Right lung (tissue), 5 donors: ENCODE results near the gene NACAD. TPM values are rescaled to one million over a fixed set of nuclear protein-coding genes. Genes with fewer than 3 reads are reported as not detected.

Source experiments
- DNase-seq, 2 donors: peaks; one replicate each; pipeline ENCODE4 v3.0.0-alpha.2; 2013
- polyA plus RNA-seq, 5 donors: library from polyadenylated mRNA; unstranded; fragments of 120-200 nt; gene quantifications; one replicate each; pipeline versions ENCODE4 v1.2.1 to v1.2.3, GENCODE V29; 2013; ENCODE audit warnings: inconsistent platforms in 1 of 5, low replicate concordance in 1 of 5; ENCODE audit not compliant: insufficient read length in 5 of 5, insufficient read depth in 1 of 5

NACAD gene
- polyA plus RNA-seq, 5 donors = 5.7 to 10.5 (median 8.2) TPM

DNA sequence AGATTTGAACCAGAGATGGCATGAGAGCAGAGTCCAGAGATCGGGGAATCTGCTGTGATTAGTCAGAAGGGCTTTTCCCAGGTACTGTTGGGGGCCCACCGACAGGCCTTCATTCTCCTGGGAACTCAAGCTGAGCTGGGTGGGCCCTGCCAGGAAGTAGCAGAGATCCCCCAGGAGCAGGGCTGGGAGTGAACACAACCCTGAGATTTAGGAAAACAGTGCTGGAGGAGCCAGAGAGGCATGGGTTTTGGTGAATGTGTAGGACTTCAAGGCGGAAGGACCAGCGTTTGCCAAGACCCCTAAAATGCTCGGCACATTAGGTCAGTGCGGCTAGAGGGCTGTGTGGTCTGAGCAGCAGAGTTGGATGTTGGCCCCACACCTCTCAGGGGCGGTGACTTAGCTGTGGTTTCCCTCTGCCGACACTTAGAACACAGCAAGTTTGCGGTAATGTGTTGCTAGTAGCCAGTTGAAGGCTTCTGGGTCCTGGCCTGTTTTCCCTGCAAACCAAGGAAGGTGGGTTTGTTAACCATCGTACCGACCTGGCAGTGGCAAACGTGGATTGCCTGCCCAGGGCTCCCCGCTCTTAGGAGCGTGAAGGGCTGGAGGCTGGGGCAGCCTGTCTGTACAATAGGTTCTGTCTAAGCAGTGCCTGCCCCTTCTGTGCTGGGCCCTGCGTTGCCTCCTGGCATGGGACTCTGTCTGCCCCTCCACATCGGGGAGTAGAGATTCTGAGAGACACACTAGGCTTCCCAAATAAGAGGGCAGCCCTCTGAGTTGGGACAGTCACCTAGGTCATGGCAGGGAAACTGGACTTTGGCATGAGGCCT is 14.0 kb downstream of the NACAD start:
- DNase-seq = no peak

DNA sequence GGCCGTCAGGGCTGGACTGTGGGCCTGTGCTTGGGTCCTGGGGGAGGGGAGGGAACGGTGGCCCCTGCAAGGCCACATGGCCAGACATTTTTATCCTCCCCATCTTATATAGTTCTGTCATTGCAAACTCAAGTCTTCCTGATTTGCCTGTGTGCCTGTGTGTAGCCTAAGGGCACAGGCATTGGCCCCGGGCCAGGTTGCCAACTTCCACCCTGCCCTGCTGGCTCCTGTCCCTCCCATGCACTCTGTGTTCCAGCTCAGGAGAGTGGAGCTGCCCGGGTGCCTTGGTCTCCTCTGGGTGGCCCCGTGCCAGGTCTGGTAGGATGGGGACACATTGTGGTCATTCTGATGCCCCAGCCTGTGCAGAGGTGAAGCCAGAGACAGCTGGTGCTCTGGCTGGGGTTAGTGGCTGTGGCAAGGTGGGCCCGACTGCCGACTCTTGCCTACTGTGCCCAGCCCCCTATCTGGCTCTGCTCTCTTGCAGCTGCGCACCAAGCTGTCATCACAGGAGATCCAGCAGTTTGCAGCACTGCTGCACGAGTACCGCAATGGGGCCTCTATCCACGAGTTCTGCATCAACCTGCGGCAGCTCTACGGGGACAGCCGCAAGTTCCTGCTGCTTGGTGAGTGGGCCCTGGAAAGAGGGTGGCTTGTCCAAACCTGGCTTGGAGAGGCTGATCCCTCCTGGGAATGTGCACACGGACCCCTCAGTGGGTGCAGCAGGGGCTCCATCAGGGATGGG is 14.8 kb downstream of the NACAD start:
- no peak for DNase-seq

DNA sequence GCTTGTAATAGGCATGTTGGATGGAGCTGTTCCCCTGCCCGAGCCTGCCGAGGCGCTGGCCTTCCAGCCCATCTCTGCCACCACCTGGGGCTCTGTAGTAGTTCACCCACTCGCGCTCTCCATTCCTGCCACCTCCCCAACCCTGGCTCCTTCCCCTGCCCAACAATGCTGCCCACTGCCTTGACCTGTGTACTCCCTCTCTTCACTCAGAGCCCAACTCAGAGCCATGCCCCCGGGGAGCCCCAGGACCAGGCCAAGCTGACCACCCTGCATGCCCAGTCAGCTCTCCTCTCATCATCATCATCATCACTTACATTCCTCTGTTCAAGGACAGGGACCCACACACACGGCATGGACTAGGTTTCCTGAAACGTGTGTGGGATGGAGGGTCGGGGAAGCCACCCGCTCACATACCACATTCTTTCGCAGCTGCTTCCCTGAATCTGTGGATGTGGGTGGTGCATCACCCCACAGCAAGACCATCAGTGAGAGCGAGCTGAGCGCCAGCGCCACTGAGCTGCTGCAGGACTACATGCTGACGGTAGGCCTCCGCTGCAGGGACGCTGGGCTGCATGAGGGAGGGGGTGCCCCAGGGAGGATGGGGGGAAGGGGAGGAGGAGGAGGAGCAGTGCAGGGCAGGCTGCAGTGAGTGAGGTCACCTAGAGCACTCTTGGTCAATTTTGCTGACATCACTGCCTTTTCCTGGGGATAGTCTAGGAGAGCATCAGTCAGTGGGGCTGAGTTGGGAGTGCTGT is 15.6 kb downstream of the NACAD start:
- no peak for DNase-seq

DNA sequence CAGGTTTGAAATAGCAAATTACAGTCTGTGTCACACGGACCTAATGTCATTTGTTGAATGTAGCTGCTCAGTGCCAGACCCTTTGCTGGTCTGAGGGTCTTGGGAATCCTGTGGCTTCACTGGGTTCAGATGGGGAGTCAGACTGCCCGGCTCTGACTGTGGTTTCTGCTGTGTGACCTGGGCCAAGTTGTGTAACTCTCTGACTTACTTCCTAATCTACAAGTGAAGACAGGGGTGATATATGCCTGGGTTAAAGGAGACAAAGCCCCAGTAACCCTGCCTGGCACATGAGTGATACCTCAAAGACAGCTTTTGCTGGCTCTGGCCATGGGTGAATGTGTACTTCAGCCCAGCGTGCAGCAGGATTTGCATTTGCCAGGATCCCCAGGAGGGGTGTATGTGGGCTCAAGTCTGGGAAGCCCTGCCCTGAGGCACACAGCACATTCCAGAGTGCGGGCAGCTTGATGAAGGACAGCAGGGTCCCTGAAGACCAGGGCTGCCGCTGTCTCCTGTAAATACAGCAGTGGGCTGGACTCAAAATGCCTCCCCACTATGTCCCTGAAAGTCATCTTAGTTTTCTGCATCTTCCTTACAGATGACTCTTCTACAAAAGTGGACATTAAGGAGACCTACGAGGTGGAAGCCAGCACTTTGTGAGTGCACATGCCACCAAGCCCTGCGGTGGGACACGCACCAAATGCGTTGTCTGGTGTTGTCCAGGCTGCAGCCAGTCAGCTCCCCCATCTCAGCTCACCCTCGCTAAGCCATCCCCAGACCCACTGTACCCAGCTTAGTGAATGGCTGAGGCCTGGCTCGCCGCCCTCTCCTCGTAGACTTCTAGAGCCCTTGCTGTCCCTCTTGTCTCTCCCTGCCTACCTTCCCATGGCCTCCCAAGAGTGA is 16.4 kb downstream of the NACAD start:
- no peak for DNase-seq

DNA sequence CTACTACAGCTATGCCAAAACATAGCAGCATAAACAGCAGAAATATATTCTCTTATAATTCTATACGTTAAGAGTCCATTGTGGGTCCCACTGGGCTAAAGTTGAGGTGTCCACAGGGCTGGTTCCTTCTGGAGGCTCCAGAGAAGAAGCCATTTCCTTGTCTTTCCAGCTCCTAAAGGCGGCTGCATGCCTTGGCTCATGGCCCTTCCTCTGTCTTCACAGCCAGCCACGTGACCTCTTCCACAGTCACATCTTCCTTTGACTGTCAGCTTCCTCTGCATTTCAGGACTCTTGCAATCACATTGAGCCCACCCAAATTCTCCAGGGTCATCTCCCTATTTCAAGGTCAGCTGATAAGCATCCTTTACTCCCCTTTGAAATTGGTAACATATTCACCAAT is 17.2 kb downstream of the NACAD start:
- DNase-seq = no peak

DNA sequence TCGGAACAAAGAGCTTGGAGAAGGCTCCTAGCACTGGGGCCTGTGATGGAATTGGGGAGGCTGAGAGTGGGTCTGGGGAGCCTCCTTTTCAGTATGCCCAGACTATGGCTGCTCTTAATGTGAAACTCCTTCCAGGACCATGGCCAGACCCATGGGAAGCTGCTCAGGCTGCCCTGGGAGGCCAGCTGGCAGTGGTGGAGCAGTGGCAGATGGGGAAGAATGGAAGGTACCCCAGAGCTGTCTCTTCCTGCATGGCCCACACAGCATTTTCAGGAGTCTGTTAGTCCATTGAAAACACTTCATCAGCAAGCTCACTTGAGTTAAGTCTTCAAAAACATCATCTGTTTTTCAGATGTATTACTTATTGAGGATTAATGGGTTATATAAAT is 18.5 kb downstream of the NACAD start:
- DNase-seq = no peak

DNA sequence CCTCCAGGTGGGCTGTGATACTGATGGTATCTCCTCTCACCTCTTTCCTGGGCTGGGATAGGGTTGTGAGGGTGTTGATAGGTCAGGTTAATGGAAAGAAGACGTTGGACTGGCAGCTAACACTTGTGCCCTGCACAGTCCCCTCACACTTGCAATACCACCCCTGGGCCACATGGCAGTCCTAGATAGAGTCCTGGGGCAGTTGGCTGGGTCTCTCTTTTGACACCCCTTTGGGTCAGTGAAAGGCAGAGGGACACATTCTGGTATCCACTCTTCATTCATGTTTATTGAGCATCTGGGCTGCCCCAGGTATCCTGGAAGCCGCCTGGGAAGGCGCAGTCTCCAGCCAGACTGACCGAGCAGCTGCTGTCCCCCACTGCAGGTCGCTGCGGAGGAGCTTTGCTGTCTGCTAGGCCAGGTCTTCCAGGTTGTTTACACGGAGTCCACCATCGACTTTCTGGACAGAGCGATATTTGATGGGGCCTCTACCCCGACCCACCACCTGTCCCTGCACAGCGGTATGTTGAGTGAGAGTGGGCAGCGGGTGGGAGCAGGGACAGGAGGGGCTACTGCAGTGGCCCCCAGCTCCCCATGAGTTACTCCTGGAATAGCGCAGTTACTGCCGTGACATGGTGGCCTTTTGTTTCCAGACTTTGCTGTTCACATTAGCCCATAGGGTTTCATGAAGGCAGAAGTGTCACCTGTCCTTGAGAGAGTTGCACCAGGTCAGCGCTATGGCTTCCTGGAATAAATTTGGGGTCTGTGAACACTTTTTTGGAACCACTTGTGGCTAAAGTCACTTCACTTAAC is 19.1 kb downstream of the NACAD start:
- no peak for DNase-seq

DNA sequence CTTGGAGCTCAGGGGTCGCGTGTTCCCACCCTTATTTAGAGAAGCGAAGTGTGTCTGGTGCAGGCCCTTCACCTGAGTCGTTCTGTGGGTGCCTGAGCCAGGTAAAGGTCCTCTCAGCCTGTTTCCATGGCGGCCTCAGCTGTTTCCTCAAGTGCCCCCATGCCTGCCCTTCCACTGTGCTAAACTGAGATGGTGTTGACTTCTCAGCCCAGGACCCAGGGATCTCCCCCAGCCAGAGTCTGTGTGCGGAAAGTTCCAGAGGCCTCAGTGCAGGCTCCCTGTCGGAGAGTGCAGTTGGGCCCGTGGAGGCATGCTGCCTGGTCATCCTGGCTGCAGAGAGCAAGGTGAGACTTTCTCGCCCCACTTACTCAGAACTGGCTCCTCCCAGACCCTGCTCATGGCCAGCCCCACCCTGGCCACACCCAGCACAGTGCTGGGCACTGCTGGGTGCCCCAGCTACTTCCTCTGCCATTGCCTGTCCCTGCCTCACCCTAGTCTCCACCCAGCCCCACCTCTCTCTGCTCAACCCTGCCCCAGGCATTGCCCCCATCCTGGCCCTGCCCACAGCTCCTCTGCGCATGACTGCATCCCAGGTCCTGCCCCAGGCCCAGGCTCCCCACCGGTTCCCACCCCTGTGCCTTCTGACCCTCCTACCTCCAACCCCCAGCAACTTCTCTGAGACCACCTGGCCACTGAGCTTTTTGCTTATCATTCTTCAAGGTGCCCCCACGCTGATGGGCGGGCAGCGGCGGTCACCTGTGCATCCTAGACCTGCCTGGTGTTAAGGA is 20.3 kb downstream of the NACAD start:
- no peak for DNase-seq

DNA sequence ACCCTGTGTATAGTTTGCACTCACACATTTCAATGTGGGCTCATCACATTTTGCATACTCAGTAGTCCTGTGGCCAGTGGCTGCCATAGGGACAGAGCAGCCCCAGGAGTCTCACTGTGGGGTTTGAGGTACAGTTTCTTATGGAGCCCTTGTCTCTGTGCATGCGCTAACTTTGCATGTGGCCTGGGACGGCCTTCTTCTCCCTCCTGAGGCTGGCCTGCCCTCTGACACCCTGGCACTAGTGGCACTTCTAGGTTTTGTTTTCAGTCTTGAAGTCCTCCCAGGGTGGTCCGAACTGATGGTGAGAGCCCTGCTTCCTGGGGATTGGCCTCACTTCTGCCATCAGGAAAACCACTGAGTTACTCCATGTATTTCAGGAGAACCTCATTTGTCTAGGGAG is 21.2 kb downstream of the NACAD start:
- no peak for DNase-seq

DNA sequence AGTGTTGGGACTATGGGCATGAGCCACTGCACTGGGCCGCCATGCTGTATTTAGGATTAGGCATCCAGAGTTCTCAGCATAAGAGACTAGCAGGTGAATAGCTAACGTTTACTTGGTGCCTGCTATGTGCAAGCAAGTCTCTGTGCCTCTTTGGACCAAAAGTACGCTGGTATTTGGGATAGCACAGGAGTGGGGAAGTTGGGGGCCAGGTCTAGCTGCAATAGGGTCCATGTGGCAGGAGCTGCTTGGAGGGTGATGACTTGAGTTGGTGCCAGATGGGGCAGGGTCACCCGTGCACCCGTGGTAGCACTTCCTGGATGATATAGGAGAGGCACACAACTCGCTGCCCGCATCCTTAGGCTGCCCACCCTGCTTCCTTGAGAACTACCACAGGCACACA is 22.4 kb downstream of the NACAD start:
- DNase-seq = no peak

DNA sequence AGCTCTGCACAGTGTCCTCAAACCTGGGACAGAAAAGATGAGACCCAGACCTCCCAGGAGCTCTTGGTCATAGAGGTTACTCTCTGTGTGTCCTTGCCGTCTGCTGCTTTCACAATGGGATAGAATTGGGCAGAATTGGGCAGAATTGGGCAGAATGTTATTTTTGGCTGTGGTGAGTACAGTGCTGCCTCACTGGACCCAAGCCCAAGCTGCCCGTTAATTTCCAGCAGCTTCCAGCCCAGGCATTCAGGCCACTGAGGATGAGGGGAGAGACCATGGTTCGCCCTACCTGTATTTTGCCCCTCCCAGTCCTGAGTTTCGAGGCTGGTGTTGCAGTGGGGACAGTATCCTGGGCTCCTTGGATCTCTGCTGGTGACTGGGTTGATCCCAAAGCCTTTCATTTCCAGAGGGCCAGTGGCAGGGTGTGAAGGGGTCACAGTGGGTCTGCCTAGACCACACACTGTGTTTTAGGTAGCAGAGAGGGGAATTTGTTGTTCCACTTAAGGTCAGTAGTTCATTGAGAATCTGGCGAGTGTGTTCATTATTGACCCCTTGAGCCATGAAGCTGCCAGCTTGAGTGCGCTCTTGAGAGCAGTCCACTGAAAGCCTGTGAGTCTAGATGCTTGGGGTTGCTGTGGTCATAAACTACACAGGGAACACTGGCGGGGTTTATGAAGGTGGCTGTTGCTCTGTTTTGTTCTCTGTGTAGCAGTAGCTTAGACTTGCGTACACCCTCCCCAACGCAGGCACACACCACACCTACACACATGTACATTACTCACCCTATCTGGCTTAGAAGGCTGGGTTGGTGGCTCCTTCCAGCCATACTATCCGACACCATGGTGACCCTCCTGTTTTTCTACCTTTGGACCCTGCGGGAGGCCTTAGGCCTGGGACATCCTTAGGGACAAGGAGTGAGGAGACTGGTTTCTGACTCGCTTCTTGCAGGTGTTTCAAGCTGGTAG is 23.5 kb downstream of the NACAD start:
- no peak for DNase-seq

DNA sequence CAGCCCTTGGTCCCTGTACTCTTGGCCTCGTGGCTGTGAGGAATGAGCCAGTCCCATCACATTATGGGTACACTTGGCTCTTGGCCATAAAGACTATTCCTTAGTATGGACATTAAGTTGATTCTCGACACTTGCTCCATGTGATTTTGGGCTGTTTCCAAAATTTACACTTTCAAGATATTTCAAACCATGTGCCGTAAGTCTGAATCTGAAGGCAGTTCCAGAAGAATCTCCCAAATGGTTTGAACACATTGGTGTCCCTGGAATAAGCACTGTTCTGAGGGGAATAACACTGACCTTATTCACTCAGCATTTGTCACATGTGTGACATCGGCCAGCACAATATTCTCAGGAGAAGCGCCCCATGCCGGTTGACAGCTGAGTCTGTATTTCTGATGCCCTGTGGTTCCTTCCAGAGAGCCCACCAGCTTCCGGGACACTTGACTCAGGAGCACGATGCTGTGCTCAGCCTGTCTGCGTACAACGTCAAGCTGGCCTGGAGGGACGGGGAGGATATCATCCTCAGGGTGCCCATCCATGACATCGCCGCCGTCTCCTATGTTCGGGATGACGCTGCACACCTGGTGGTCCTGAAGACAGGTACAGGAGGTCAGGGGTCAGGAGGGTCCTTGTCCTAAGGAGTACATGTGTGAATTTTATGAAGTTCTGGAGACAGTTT is 24.6 kb downstream of the NACAD start:
- no peak for DNase-seq

DNA sequence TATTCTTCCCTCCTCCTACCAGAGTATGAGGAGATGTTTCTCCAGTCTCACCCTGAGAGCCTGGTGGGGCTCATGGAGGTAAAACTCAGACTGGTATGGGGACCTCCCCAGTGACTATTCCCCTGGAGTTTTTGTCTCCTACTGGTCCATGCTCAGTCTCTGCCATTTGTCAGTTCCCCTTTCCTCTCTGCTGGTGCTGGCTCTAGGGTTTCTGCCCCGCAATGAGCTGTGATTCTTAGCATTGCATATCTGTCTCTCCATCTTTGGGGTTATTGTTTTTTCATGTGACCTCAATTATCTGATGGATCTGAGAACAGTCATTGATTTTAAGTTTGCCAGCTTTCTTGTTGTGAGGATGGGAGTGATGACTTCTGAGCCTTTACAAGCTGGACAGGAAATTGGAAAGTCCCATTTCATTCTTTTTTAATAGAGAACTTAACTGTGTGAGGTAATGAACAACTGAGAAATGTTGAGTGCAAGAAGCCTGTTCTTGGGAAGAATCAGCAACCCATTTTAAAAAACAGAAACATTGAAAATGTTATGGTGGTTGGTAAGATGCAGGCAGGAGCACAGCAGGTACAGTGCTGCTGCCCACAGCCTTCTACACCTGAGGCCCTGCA is 26.9 kb downstream of the NACAD start:
- no peak for DNase-seq

DNA sequence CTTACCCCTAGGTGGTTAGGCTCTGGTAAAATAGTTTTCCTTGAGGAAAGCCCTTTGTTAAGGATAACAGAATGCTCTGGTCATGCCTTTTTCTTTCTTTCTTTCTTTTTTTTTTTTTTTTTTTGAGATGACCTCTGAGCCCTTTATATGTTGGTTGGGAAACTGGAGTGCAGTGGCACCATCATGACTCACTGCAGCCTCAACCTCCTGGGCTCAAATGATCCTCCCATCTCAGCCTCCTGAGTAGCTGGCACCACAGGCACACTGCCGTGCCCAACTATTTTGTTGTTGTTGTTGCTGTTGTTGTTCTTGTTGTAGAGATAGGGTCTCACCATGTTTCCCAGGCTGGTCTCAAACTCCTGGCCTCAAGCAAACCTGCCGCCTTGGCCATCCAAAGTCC is 27.4 kb downstream of the NACAD start:
- no peak for DNase-seq

DNA sequence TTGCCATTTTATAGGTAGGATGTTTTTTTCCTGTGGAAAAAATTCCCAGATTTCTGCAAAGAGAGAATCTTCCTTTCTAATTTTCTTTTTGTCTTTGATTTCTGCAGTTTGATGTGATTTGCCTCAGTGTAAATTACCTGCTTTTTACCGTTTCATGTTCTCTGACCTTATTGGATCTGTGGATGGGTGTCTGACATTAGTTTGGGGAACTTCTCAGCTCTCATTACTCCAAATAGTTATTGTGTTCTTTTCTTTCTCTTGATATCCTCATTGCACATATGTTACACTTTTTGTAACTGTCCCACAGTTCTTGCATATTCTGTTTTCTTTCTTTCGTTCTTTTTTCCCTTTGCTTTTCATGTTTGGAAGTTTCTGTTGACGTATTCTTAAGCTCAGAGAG is 28.5 kb downstream of the NACAD start:
- no peak for DNase-seq

DNA sequence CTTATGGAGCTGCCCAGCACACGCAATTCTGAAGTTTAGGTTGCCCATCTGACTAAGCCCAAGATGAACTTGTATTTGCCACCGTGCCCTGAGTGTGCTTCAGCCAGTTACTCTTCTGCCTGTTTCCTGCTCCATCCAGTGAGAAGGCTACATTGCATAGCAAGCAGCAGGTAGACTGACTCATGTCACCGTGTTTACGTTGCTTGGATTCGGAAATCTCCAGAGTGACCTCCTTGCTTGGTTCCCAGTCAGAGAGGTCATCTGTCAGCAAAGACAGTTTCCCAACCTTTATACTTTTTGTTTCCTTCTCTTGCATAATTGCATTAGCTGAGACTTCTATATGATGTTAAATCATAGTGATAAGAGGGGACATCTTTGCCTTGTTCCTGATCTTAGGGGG is 30.9 kb downstream of the NACAD start:
- no peak for DNase-seq

DNA sequence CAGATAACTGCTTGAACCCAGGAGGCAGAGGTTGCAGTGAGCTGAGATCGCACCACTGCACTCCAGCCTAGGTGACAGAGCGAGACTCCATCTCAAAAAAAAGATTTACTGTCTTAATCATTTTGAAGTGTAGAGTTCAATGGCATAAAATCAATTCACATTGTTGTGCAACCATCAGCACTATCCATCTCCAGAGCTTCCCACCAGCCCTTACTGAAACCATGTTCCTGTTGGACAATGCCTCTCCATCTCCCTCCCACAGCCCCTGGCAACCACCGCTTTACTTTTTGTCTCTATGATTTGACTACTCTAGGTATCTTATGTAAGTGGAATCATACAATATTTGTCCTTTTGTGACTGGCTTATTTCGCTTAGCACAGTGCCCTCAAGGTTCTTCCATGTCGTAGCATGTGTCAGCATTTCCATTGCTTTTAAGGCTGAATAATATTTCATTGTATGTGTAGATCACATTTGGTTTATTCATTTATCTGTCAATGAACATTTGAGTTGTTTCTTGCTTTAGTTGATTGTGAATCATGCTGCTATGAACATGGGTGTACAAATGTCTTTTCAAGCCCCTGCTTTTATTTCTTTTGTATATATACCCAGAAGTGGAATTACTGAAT is 33.1 kb downstream of the NACAD start:
- no peak for DNase-seq
